Fibroblast of lung (primary cell): Measurements from ENCODE around the gene STEAP1B.

Experiments used
- CTCF ChIP-seq, 2 donors: IDR thresholded peaks in 1 of 2; conservative IDR thresholded peaks in 1 of 2; 1 replicate in 1 of 2; 2 replicates in 1 of 2; pipeline ENCODE4 v1.5.1; 2011 to 2012; ENCODE audit warnings: low read length in 2 of 2, control low read depth in 1 of 2, inconsistent platforms in 1 of 2, low read depth in 1 of 2, mild to moderate bottlenecking in 1 of 2
- EZH2 ChIP-seq: IDR thresholded peaks from 2 replicates; pipeline ENCODE4 v1.5.1; 2012; ENCODE audit warnings: low read length, control low read depth, mild to moderate bottlenecking; ENCODE audit errors: missing control alignments

- TF ChIP-seq CTCF (conservative IDR thresholded peaks at IDR 0.05 in 1 of 2, IDR thresholded peaks at IDR 0.05 in 1 of 2; ENCODE audit: low read depth in 1 of 2, low read length in 2 of 2), result no peak
- no peak for TF ChIP-seq EZH2
Observed at GRCh38 chr7:22404421-22405023, 95.5 kb downstream of the STEAP1B start.
